Uterus (tissue), 2 donors: Measurements from ENCODE around the gene PDE10A.

Experiments used
- POLR2A ChIP-seq, 2 donors: fragments of 450-650 bp; IDR thresholded peaks; one replicate each; pipeline ENCODE4 v1.6.1; 2016; ENCODE audit warnings: antibody characterized with exemption in 2 of 2, mild to moderate bottlenecking in 1 of 2, moderate library complexity in 1 of 2
- TF ChIP-seq, protein P1 (sequence below), 4 experiments: fragments of 200-600 bp in 2 of 4; fragments of 450-650 bp in 2 of 4; sonication (generic) in 2 of 4; IDR thresholded peaks; one replicate each; pipeline ENCODE4 v1.5.1; 2016 to 2019; ENCODE audit warnings: antibody characterized with exemption in 4 of 4, mild to moderate bottlenecking in 2 of 4, moderate library complexity in 1 of 4

DNA sequence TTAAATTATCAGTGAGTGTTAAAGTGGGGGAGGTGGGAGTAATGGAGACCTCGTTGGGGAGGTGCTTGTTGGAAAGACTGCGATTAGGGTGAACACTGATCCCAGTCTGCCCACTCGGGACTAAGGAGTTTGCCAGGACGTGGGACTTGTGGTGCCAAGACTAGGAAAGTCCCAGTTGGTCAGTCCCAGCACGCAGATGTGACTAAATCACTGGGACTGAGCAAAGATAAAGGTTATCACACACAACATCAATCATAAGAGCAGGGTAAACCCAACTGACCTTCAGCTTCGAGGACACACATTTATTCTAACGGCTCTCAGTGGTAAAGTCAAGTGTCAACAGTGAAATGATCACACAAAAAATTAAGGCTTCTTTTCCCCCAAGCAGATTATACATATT is 45.5 kb downstream of the PDE10A start:
- TF ChIP-seq, protein P1, sequence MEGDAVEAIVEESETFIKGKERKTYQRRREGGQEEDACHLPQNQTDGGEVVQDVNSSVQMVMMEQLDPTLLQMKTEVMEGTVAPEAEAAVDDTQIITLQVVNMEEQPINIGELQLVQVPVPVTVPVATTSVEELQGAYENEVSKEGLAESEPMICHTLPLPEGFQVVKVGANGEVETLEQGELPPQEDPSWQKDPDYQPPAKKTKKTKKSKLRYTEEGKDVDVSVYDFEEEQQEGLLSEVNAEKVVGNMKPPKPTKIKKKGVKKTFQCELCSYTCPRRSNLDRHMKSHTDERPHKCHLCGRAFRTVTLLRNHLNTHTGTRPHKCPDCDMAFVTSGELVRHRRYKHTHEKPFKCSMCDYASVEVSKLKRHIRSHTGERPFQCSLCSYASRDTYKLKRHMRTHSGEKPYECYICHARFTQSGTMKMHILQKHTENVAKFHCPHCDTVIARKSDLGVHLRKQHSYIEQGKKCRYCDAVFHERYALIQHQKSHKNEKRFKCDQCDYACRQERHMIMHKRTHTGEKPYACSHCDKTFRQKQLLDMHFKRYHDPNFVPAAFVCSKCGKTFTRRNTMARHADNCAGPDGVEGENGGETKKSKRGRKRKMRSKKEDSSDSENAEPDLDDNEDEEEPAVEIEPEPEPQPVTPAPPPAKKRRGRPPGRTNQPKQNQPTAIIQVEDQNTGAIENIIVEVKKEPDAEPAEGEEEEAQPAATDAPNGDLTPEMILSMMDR (IDR thresholded peaks at IDR 0.05): no peak
- no peak for TF ChIP-seq POLR2A (IDR thresholded peaks at IDR 0.05)
